H1 (cell line): ENCODE measurements around the gene RPRD2. TPM values are rescaled to one million over a fixed set of nuclear protein-coding genes. Genes with fewer than 3 reads are reported as not detected.

ENCODE experiments used
- CTCF ChIA-PET: fragments of 300-600 bp; sonication (Branson Sonifier 250); formaldehyde crosslinking; loops from one replicate; lab custom pipeline; 2021; ENCODE audit not compliant: partially characterized antibody; lab: Charles Lee
- POLR2A ChIA-PET: fragments of 300-600 bp; sonication (Branson Sonifier 250); formaldehyde crosslinking; loops from one replicate; lab custom pipeline; 2021; ENCODE audit warnings: inconsistent platforms; ENCODE audit not compliant: partially characterized antibody; lab: Charles Lee
- DNase-seq, 2 experiments: peaks; one replicate each; pipeline versions ENCODE4 v3.0.0 to v3.0.0-alpha.2; 2010 to 2022; ENCODE audit warnings: low spot score in 2 of 2, low read depth in 1 of 2, mixed read lengths in 1 of 2
- FAIRE-seq: peaks from 2 replicates; lab custom pipeline; 2011; peaks lifted over from hg19 to GRCh38; lab: Jason Lieb, UNC
- H2AFZ ChIP-seq: 2 replicates; pipeline ENCODE4 v1.8.1; 2012; ENCODE audit warnings: low read length, inconsistent platforms
- H2AK5ac ChIP-seq: 2 replicates; pipeline ENCODE4 v1.6.1; 2013; ENCODE audit warnings: low read depth, low read length
- H2BK120ac ChIP-seq: replicated peaks from 2 replicates; pipeline ENCODE3; 2013; ENCODE audit warnings: low read depth, low read length, inconsistent platforms
- H2BK12ac ChIP-seq: 2 replicates; pipeline ENCODE4 v1.6.1; 2013; ENCODE audit warnings: low read depth, low read length
- H2BK15ac ChIP-seq: 2 replicates; pipeline ENCODE4 v1.6.1; 2013; ENCODE audit warnings: low read length
- H2BK20ac ChIP-seq: 2 replicates; pipeline ENCODE4 v1.6.1; 2013; ENCODE audit warnings: low read length
- H2BK5ac ChIP-seq: 2 replicates; pipeline ENCODE4 v1.6.1; 2013; ENCODE audit warnings: low read depth, low read length
- H3K14ac ChIP-seq: 2 replicates; pipeline ENCODE4 v1.6.1; 2013; ENCODE audit warnings: inconsistent platforms; ENCODE audit not compliant: insufficient read length
- H3K18ac ChIP-seq: 2 replicates; pipeline ENCODE4 v1.6.1; 2013; ENCODE audit warnings: low read length; ENCODE audit errors: extremely low read depth
- H3K23ac ChIP-seq: 2 replicates; pipeline ENCODE4 v1.6.1; 2013; ENCODE audit warnings: inconsistent platforms; ENCODE audit not compliant: insufficient read length
- H3K23me2 ChIP-seq: 2 replicates; pipeline ENCODE4 v1.6.1; 2013; ENCODE audit warnings: low read depth, low read length
- H3K27ac ChIP-seq: 2 replicates; pipeline ENCODE4 v1.6.1; 2011; ENCODE audit warnings: low read depth, low read length, inconsistent platforms
- H3K27me3 ChIP-seq, 4 experiments: replicated peaks in 1 of 4; 1 replicate in 1 of 4; 2 replicates in 3 of 4; pipeline versions ENCODE4 v1.6.1 to v1.8.1; 2011 to 2013; ENCODE audit warnings: low read length in 3 of 4, mild to moderate bottlenecking in 3 of 4, inconsistent platforms in 2 of 4, mixed read lengths in 2 of 4, moderate library complexity in 1 of 4; ENCODE audit not compliant: control insufficient read depth in 3 of 4, insufficient read depth in 3 of 4; ENCODE audit errors: extremely low read depth in 1 of 4
- H3K36me3 ChIP-seq, 4 experiments: 2 replicates each; pipeline versions ENCODE4 v1.6.1 to v1.8.1; 2011 to 2013; ENCODE audit warnings: mild to moderate bottlenecking in 4 of 4, low read length in 3 of 4, moderate library complexity in 2 of 4, control low read depth in 1 of 4, inconsistent platforms in 1 of 4; ENCODE audit not compliant: insufficient read depth in 4 of 4, control insufficient read depth in 2 of 4
- H3K4ac ChIP-seq: replicated peaks from 2 replicates; pipeline ENCODE3; 2013; ENCODE audit warnings: low read length, low read depth, mixed read lengths, inconsistent platforms; ENCODE audit not compliant: insufficient read length
- H3K4me1 ChIP-seq, 4 experiments: replicated peaks in 1 of 4; 1 replicate in 1 of 4; 2 replicates in 3 of 4; pipeline versions ENCODE4 v1.6.1 to v1.8.1; 2011 to 2013; ENCODE audit warnings: low read length in 3 of 4, inconsistent platforms in 2 of 4, mixed read lengths in 1 of 4; ENCODE audit not compliant: insufficient read depth in 4 of 4, control insufficient read depth in 3 of 4
- H3K4me2 ChIP-seq, 2 experiments: 2 replicates each; pipeline versions ENCODE4 v1.6.1 to v1.8.1; 2011 to 2013; ENCODE audit warnings: low read depth in 2 of 2, low read length in 2 of 2, control low read depth in 1 of 2, inconsistent platforms in 1 of 2, mild to moderate bottlenecking in 1 of 2; ENCODE audit not compliant: insufficient read depth in 1 of 2
- H3K4me3 ChIP-seq, 4 experiments: fragments of 200-600, 300-600 bp in 1 of 4; sonication (generic), shearing (Covaris generic), sonication (Bioruptor Twin) in 1 of 4; 2 replicates each; pipeline versions ENCODE4 v1.5.1 to v1.8.1; 2011 to 2016; ENCODE audit warnings: low read length in 4 of 4, low read depth in 3 of 4, control low read depth in 2 of 4, inconsistent platforms in 2 of 4, mild to moderate bottlenecking in 2 of 4, mixed read lengths in 1 of 4, moderate library complexity in 1 of 4; ENCODE audit not compliant: insufficient read depth in 2 of 4; ENCODE audit errors: extremely low read depth in 1 of 4
- H3K56ac ChIP-seq: replicated peaks from 2 replicates; pipeline ENCODE3; 2013; ENCODE audit warnings: low read depth, mild to moderate bottlenecking, mixed read lengths, low read length, inconsistent platforms; ENCODE audit not compliant: insufficient read length
- H3K79me1 ChIP-seq: 2 replicates; pipeline ENCODE4 v1.6.1; 2013; ENCODE audit warnings: low read depth, low read length, control low read depth
- H3K79me2 ChIP-seq, 2 experiments: 2 replicates each; pipeline versions ENCODE4 v1.6.1 to v1.8.1; 2012 to 2013; ENCODE audit warnings: low read length in 2 of 2, mild to moderate bottlenecking in 2 of 2, inconsistent platforms in 1 of 2; ENCODE audit not compliant: insufficient read depth in 2 of 2, control insufficient read depth in 1 of 2
- H3K9ac ChIP-seq, 4 experiments: replicated peaks in 1 of 4; 1 replicate in 1 of 4; 2 replicates in 3 of 4; pipeline versions ENCODE4 v1.6.1 to v1.8.1; 2011 to 2013; ENCODE audit warnings: low read depth in 3 of 4, low read length in 3 of 4, control low read depth in 2 of 4, mild to moderate bottlenecking in 2 of 4, moderate library complexity in 2 of 4, inconsistent platforms in 1 of 4; ENCODE audit errors: extremely low read depth in 1 of 4
- H3K9me3 ChIP-seq, 2 experiments: 2 replicates each; pipeline versions ENCODE4 v1.6.1 to v1.8.1; 2012 to 2013; ENCODE audit warnings: mild to moderate bottlenecking in 2 of 2, moderate library complexity in 2 of 2, control low read depth in 1 of 2, inconsistent platforms in 1 of 2, low read depth in 1 of 2, low read length in 1 of 2, mixed read lengths in 1 of 2; ENCODE audit not compliant: insufficient read depth in 2 of 2
- H4K20me1 ChIP-seq, 2 experiments: replicated peaks in 1 of 2; 2 replicates each; pipeline versions ENCODE3 to v1.8.1; 2011 to 2013; ENCODE audit warnings: inconsistent platforms in 2 of 2, low read length in 2 of 2, mild to moderate bottlenecking in 1 of 2; ENCODE audit not compliant: insufficient read depth in 2 of 2, control insufficient read depth in 1 of 2
- H4K5ac ChIP-seq: 2 replicates; pipeline ENCODE4 v1.6.1; 2013; ENCODE audit warnings: low read length, low read depth, mixed read lengths, inconsistent platforms; ENCODE audit not compliant: insufficient read length
- H4K8ac ChIP-seq: 2 replicates; pipeline ENCODE4 v1.8.0; 2013; ENCODE audit warnings: mild to moderate bottlenecking, moderate library complexity, low read length, inconsistent platforms; ENCODE audit not compliant: insufficient read depth; ENCODE audit errors: extremely low read depth
- H4K91ac ChIP-seq: replicated peaks from 2 replicates; pipeline ENCODE3; 2013; ENCODE audit warnings: low read length, mixed read lengths, inconsistent platforms; ENCODE audit not compliant: insufficient read length
- BRCA1 ChIP-seq: IDR thresholded peaks from 2 replicates; pipeline ENCODE4 v1.6.1; 2012; ENCODE audit warnings: low read depth, low read length, improper control_type of control experiment
- CHD1 ChIP-seq: IDR thresholded peaks from 2 replicates; pipeline ENCODE4 v1.6.1; 2012; ENCODE audit warnings: low read depth, low read length, improper control_type of control experiment
- TAF7 ChIP-seq: optimal IDR thresholded peaks from 2 replicates; pipeline ENCODE3; 2011; ENCODE audit warnings: low read depth, mild to moderate bottlenecking, inconsistent platforms, low read length, moderate library complexity, borderline replicate concordance
- YY1 ChIP-seq: IDR thresholded peaks from 2 replicates; pipeline ENCODE4 v1.6.1; 2011; ENCODE audit warnings: low read depth, mild to moderate bottlenecking, low read length
- WGBS, 2 experiments: shearing (Covaris generic) in 1 of 2; methylation state at CpG; one replicate each; pipeline versions ENCODE4 v1.1.6 to v1.1.7; 2013 to 2015; ENCODE audit warnings: low lambda C conversion rate in 2 of 2, mixed read lengths in 2 of 2, inconsistent platforms in 1 of 2, low coverage in 1 of 2, missing lambda C conversion rate in 1 of 2; ENCODE audit not compliant: insufficient replicate concordance in 2 of 2, insufficient coverage in 1 of 2, insufficient read length in 1 of 2; ENCODE audit errors: extremely low coverage in 1 of 2, missing lambda C conversion rate in 1 of 2; 5-methylcytosine and 5-hydroxymethylcytosine counted together
- polyA plus RNA-seq, 7 experiments: library from polyadenylated mRNA; depleted of rRNA in 3 of 7; stranded (reverse) in 5 of 7; unstranded in 2 of 7; fragments of >200 nt in 5 of 7; fragments of 200-250 nt in 2 of 7; gene quantifications; 1 replicate in 5 of 7; 2 replicates in 1 of 7; 4 replicates in 1 of 7; pipeline versions ENCODE4 v1.2.1 to v1.2.3, GENCODE V29; 2011 to 2013; ENCODE audit warnings: missing spikeins in 2 of 7, mixed read lengths in 2 of 7
- total RNA-seq: library from RNA; stranded (reverse); fragmentation: NEBNext Ultra II Directional; extraction: Animal tissue kit (Norgen Biotek cat#: 25700); gene quantifications from 2 replicates; pipeline ENCODE4 v1.2.1, GENCODE V29; 2021

RPRD2 gene
- total and polyA plus RNA-seq, 2 of the 8 experiments (the other 6 are each of a cell fraction or from before 2014, with no cell fraction given), result 14.4 to 32.4 TPM

DNA sequence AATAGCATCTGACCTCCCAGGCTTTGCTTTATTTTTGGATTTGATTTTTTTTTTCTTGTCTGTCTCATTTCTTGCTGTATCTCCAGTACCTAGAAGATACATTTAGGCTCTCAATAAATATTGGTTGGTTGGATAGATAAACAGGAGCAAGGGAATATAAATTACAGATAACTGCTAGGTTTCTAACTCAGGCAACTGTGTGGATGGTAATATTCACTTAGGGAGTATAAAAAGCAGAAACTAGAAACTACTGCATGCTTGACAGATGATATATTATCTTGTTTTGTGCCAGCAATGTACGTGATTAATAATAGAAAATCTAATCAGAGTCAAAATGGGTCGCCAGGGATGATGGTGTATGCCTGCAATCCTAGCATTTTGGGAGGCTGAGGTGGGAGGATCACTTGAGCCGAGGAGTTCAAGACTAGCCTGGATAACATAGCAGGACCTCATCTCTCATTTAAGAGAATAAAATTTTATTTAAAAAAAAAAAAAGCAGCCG, 92.2 kb downstream of the RPRD2 start:
- H3K79me2 ChIP-seq, result no peaks in the 10 kb centered on the region
- no peaks in the 10 kb centered on the region for H3K79me1 ChIP-seq
- no peak overlapping the region for H3K56ac ChIP-seq
- H2AK5ac ChIP-seq, result no peak overlapping the region
- H2BK20ac ChIP-seq, result no peak overlapping the region
- POLR2A ChIA-PET, result no interaction called here
- no peak overlapping the region for H3K4me3 ChIP-seq
- CTCF ChIA-PET, result no interaction called here
- H3K14ac ChIP-seq, result no peak overlapping the region
- H3K27ac ChIP-seq, result no peak overlapping the region
- no peaks in the 10 kb centered on the region for H4K20me1 ChIP-seq
- no peak overlapping the region for H2BK5ac ChIP-seq
- no peak overlapping the region for H2BK15ac ChIP-seq
- H3K23ac ChIP-seq, result no peak overlapping the region
- H3K9me3 ChIP-seq, result no peaks in the 10 kb centered on the region
- FAIRE-seq (no peak), DNase-seq (no peak)
- H2BK12ac ChIP-seq, result no peak overlapping the region
- H3K36me3 ChIP-seq, result peaks cover 0 to 41% (median 19%) of the 10 kb centered on the region in 4 experiments; a peak in 6 of 8 replicates
- no peak overlapping the region for H4K8ac ChIP-seq
- no peaks in the 10 kb centered on the region for H3K23me2 ChIP-seq
- no peaks in the 10 kb centered on the region for H3K27me3 ChIP-seq
- H3K4me1 ChIP-seq, result no peaks in the 10 kb centered on the region
- no peak overlapping the region for H3K18ac ChIP-seq
- no peak overlapping the region for H4K91ac ChIP-seq
- H3K4ac ChIP-seq, result no peak overlapping the region
- H4K5ac ChIP-seq, result no peak overlapping the region
- no peak overlapping the region for H2AFZ ChIP-seq
- no peak overlapping the region for H3K4me2 ChIP-seq
- no peak overlapping the region for H3K9ac ChIP-seq
- H2BK120ac ChIP-seq, result no peak overlapping the region
- no peak for TF ChIP-seq BRCA1
- TF ChIP-seq YY1, result no peak
- TF ChIP-seq TAF7, result no peak
- TF ChIP-seq CHD1, result no peak
- TF ChIP-seq, all 59 proteins: peak for 0
- WGBS, 2 experiments, result 95% methylated on average over 3 of the region's 4 CpGs; no CpG with 5 or more reads in 1 of the 2 experiments
